Fibroblast of skin of right biceps (primary cell): ENCODE measurements around the gene C16orf86.

Experiments used
- DNase-seq: peaks from one replicate; pipeline ENCODE4 v3.0.0-alpha.2; 2013

Gene C16orf86

DNA sequence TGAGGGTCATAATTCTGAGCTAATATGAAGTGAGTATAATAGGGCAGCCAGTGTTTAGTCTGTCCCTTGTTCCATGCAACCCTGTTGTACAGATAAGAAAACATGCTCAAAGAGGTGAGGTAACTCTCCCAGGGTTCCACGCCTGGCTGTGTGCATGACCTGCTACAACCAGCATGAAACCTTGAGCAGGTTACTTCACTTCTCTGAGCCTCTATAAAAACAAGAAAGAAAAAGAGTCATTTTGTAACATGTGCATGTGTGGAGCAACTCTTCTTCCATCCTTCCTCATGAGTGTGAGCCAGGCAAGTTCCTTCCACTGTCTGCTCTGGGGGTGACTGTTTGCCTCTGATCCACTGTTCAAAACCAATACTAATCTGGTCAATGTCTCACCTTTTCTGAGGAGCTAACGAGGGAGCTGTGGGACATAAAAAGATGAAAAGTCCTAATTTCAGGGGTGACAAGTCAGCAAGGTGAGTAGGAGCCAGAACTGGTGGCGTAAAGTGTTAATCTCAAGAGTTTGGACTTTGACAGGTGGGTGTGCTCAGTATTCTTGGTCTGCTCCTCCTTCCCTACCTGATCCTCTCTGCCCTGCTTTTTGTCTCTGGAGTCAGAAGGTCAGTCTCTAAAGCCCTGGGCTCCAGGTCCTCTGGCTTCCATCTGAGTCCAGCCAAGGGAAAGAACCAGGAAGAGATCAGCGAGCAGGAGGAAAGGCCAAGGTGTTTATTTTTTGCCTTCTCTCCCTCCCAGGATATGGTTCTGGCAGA is 31.0 kb downstream of the C16orf86 start:
- DNase-seq = no peak

DNA sequence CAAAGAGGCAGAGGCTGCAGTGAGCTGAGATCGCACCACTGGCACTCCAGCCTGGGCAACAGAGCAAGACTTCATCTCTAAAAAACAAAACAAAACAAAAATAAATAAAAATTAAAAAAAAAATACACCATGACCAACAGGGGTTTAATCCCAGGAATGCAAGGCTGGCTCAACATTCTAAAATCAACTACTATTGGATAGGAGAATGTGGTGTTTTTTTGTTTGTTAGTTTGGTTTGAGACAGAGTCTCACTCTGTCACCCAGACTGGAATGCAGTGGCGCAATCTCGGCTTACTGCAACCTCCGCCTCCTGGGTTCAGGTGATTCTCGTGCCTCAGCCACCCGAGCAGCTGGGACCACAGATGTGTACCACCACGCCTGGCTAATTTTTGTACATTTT is 32.7 kb downstream of the C16orf86 start:
- DNase-seq = no peak

DNA sequence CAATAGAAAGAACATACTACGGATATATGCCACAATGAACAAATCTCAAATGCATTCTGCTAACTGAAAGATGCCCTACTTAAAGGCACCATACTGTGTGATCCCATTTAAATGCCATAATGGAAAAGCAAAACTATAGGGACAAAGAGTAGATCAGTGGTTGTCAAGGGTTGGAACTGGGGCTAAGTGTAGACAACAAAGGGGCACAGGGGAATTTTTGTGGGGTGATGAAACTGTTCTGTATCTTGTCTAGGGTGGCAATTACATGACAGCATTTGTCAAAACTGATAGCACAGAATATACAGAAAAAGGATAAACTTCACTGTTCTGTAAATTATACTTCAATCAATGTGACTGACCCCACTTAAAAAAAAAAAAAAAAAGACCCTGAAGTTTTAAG is 34.8 kb downstream of the C16orf86 start:
- DNase-seq = no peak

DNA sequence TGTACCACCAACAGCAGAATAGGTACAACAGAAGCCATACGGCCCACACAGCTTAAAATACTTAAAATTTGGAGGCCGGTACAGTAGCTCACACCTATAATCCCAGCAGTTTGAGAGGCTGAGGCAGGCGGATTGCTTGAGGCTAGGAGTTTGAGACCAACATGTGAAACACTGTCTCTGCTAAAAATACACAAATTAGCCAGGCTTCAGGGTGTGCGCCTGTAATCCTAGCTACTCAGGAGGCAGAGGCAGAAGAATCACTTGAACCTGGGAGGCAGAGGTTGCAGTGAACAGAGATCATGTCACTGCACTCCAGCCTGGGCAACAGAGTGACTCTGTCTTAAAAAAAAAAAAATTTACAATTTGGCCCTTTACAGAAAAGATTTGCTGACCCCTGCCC is 35.5 kb downstream of the C16orf86 start:
- DNase-seq = no peak

DNA sequence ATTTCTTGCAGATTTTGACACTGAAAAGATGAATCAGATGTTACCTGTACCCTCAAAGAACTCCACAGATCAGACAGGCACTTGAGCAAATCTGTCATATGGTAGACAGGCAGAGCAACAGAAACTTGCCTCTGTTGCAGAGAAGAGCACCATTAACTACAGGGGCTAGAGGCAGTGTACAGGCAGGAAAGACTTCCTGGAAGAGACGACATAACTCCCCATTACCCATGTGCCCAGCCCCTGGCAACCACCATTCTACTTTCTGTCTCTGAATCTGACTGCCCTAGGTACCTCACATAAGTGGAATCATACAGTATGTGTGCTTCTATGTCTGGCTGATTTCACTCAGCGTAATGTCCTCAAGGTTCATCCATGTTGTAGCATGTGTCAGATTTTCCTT is 37.0 kb downstream of the C16orf86 start:
- DNase-seq = no peak

DNA sequence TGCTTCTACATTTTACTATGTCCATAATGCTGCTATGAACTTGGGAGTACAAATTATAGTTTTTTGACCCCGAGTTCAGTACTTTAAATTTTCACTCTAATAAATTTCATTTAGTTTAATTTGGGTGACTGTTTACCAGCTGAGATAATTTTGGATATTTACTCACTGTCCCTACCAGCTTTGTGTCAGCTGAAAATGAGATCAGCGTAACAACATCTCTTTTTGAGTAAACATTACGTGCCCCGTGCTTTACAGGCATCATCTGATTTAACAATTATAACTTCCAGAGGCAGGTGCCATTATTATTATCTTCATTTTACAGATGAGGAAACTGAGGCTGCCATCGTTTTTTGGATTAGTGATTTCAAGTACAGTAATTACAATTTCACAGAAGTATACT is 37.5 kb downstream of the C16orf86 start:
- no peak for DNase-seq

DNA sequence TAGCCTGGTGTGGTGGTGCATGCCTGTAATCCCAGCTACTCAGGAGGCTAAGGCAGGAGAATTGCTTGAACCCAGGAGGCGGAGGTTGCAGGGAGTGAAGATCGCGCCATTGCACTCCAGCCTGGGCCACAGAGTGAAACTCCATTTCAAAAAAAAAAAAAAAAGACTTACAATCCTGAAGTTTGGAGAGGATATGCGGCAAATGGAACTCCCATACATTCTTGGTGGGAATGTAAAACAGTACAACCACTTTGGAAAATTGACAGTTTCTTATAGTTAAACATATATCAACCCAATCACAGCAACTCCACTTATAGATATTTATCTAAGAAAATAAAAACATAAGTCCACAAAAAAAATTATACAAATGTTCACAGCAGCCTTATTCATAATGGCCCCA is 40.6 kb downstream of the C16orf86 start:
- DNase-seq = no peak

DNA sequence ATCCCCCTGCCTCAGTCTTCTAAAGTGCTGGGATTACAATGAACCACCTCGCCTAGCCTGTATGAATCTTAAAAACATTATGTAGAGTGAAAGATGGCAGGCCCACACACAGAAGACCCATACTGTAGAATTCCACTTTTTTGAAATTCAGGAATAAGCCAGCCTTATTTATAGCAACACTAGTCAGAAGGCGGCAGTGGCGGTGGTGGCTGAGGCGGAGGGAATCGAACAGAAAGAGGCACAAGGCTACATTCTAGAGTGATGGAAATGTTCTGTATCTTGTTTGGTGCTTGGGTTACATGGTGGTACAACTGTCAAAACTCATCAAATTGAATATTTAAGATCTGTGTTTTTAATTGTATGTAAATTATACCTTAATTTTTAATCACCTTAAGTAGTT is 41.2 kb downstream of the C16orf86 start:
- no peak for DNase-seq

DNA sequence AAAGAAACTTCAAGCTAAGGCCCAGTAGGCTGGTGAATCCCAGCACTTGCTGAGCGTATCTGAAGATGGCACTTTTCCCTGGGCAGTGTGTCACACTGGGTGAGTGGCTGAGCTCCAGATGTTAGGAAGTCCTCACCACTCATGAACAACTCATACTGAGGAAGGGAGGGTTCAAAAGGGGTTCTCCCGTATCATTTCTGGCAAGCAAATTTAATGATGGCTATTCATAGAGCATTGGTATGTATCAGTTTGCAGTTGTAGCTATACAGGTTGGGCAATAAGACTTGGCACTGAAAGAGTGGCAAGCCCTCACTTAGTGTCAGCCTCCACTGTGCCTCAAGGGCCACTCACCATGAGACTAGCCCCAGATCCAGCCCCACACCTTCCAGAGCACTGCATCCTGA is 41.8 kb downstream of the C16orf86 start:
- no peak for DNase-seq

DNA sequence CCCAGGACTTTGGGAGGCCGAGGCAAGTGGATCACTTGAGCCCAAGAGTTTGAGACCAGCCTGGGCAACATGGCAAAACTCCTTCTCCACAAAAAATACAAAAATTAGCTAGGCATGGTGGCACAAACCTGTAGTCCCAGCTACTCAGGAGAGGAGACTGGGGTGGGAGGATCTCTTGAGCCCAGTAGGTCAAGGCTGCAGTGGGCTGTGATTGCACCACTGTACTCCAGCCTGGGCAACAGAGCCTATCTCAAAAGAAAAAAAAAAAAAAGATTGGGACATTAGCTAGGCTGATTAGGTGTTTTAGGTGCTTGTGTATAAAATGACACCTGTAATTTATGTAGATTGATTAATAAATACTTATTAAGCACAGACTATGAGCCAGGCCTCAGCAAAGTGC is 42.4 kb downstream of the C16orf86 start:
- no peak for DNase-seq

DNA sequence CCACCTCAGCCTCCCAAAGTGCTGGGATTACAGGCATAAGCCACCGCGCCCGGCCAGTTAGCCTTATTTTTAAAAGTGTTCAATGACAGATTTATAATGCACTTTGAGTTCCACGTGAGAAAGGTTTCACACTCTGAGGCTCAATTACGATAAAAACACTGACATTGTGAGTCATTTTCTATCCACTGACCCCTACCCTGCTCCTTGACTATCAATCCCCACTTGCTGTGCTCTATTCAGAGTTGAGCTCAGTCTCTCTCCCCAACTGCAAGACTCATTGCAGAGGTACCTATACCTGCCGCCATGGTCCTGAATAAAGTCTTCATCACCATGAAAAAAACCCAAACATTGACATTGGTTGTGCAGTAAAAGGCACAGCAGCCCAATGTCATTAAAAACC is 44.0 kb downstream of the C16orf86 start:
- DNase-seq = no peak

DNA sequence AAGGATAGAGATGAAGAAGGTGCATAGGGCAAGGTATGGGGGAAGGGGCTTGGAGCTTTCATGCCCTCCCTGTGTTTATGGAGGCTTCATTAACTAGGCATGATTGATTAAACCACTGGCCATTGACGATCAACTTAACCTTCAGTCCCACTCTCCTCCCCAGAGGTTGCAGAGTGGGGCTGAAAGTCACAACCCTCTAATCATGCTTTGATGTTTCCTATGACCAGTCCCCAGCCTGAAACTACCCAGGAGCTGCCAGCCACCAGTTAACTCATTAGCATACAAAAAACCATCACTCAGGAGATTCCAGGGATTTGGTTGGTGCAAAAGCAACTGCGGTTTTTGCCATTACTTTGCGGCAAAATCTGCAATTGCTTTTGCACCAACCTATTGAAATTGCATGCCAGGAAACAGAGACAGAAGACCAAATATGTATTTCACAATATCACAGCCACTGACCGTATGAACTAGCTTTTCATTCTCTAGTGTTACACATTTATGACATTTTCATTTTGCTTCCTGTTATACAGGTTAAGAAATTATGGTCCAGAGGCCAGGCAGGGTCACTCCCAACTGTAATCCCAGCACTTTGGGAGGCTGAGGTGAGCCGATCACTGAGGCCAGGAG is 47.1 kb downstream of the C16orf86 start:
- no peak for DNase-seq

DNA sequence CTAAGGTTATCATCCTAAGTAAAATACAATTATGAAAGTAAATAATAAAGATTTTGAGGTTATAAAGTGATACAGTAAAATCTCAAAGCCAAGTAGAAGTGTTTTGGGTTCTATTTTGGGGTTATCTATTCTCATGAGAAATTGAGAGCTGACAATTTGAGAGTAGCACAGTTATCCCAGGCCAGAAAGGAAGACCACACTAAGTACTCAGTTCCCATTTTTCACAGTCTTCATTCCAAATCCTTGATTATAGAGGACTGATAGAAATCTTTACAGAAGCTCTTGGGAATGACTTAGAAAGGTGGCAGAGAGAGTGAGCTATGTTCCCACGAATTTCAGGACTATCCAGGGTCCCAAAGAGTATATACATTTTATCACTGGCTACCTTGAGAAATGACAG is 47.9 kb downstream of the C16orf86 start:
- no peak for DNase-seq

DNA sequence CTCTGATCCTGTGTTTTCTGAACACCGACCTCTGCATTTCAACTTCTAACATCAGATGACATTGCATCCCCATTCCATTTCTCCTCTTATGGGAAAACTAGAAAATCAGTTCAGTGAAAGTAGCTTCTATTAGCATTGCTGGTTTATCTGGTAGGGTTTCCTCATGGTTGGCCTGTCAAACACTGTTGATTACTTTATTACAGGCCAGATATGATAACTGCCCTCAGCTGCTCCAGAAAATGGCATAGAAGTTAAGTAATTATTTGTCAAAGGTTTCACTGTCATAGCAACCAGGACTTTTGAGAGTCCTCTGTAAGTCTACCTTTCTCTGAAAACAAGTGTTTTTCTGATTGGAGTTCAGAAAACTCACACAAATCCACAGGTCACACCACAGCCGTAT is 49.5 kb downstream of the C16orf86 start:
- no peak for DNase-seq
